VCaP (cell line): ENCODE measurements around the gene NME9.

Source experiments
- H3K27ac ChIP-seq: fragments of 450-650 bp; 2 replicates; pipeline ENCODE4 v1.5.1; 2017
- CTCF ChIP-seq: fragments of 450-650 bp; conservative IDR thresholded peaks from 2 replicates; pipeline ENCODE4 v1.5.1; 2017; ENCODE audit warnings: mild to moderate bottlenecking, moderate library complexity

NME9 gene

GRCh38 chr3:138359919-138360868 is 30.5 kb upstream of the NME9 start:
- no peak for TF ChIP-seq CTCF
- H3K27ac ChIP-seq: no peak overlapping the region

GRCh38 chr3:138359148-138359918 is 29.7 kb upstream of the NME9 start:
- TF ChIP-seq CTCF: no peak
- H3K27ac ChIP-seq: no peak overlapping the region

GRCh38 chr3:138356730-138357405 is 27.2 kb upstream of the NME9 start:
- H3K27ac ChIP-seq: no peak overlapping the region
- TF ChIP-seq CTCF: no peak

- TF ChIP-seq CTCF: no peak
- H3K27ac ChIP-seq: no peak overlapping the region
Measured at GRCh38 chr3:138355071-138355470, 25.4 kb upstream of the NME9 start.

- no peak overlapping the region for H3K27ac ChIP-seq
- no peak for TF ChIP-seq CTCF
Measured at GRCh38 chr3:138354376-138354775, 24.7 kb upstream of the NME9 start.

- no peak for TF ChIP-seq CTCF
- H3K27ac ChIP-seq: no peak overlapping the region
Measured at GRCh38 chr3:138351916-138352550, 22.4 kb upstream of the NME9 start.
